SK-N-SH (cell line): ENCODE data around the gene ZNF557.

ENCODE experiments used
- CTCF ChIP-seq: fragments of 200-600 bp; sonication (generic); IDR thresholded peaks from 2 replicates; pipeline ENCODE4 v1.6.1; 2017; ENCODE audit warnings: antibody characterized with exemption, mild to moderate bottlenecking, moderate library complexity
- EZH2phosphoT487 ChIP-seq: fragments of 200-600 bp; sonication (generic); IDR thresholded peaks from 2 replicates; pipeline ENCODE4 v1.6.1; 2017; ENCODE audit warnings: low read depth, mixed run types, mild to moderate bottlenecking, antibody characterized with exemption, moderate library complexity, borderline replicate concordance
- MAX ChIP-seq: IDR thresholded peaks from 2 replicates; pipeline ENCODE4 v1.4.0; 2012; ENCODE audit warnings: low read depth
- MXI1 ChIP-seq: IDR thresholded peaks from 2 replicates; pipeline ENCODE4 v1.6.1; 2012; ENCODE audit warnings: mild to moderate bottlenecking, low read depth, low read length, improper control_type of control experiment
- NFIC ChIP-seq: IDR thresholded peaks from 2 replicates; pipeline ENCODE4 v1.4.0; 2012; ENCODE audit warnings: borderline replicate concordance
- POLR2AphosphoS5 ChIP-seq: IDR thresholded peaks from 2 replicates; pipeline ENCODE4 v1.6.1; 2012; ENCODE audit warnings: low read depth, low read length
- SIN3A ChIP-seq: IDR thresholded peaks from 2 replicates; pipeline ENCODE4 v1.6.1; 2012; ENCODE audit warnings: low read depth, mild to moderate bottlenecking, low read length, moderate library complexity, borderline replicate concordance

GRCh38 chr19:7067716-7068115 lies 1.8 kb upstream of the ZNF557 start:
- TF ChIP-seq NFIC, result no peak
- TF ChIP-seq MXI1, result no peak
- no peak for TF ChIP-seq SIN3A
- no peak for TF ChIP-seq CTCF
- TF ChIP-seq POLR2AphosphoS5, result no peak
- no peak for TF ChIP-seq EZH2phosphoT487
- no peak for TF ChIP-seq MAX
